ENCODE results near the gene ATXN7. TPM values are rescaled to one million over a fixed set of nuclear protein-coding genes. Genes with fewer than 3 reads are reported as not detected.

ATXN7 gene
- total and polyA plus RNA-seq, 2 of the 4 experiments (the other 2 are of a cell fraction), result 8.6 to 13.6 TPM

DNA sequence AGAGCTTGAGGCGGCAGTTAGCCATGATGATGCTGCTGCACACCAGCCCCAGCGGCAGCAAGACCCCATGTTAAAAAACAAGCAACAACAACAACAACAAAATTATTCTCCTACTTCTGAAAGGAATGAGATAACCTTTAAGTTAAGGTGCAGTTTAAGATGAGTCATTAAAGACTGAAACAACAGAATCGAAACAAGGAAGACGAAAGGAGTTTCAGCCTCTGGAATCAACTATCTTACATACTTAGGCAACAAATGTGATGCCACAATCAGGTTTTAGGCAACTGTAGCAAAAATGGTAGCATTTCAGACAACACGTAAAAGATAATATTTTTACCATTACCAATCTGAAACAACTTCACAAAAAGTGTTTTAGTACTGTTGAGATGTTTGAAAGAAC lies 36.3 kb downstream of the ATXN7 start:
- no peak for TF ChIP-seq FOS (IDR thresholded peaks at IDR 0.05; ENCODE audit: low read depth, low read length)
- no peak for TF ChIP-seq MAZ (IDR thresholded peaks at IDR 0.05; ENCODE audit: borderline replicate concordance, low read depth, low read length)
- no peak for TF ChIP-seq CTCF (conservative IDR thresholded peaks at IDR 0.05; ENCODE audit: low read depth, low read length)
- no peak for TF ChIP-seq MXI1 (IDR thresholded peaks at IDR 0.05; ENCODE audit: borderline replicate concordance, low read depth, low read length)
- no peak for TF ChIP-seq CEBPB (IDR thresholded peaks at IDR 0.05; ENCODE audit: low read depth, low read length)
- TF ChIP-seq SMC3 (IDR thresholded peaks at IDR 0.05; ENCODE audit: low read depth, low read length), result no peak
- TF ChIP-seq NFE2L2 (IDR thresholded peaks at IDR 0.05; ENCODE audit: low read depth, low read length), result no peak
- no peak for TF ChIP-seq MAFK (IDR thresholded peaks at IDR 0.05; ENCODE audit: low read depth, low read length)
- TF ChIP-seq RAD21 (IDR thresholded peaks at IDR 0.05; ENCODE audit: low read length), result no peak
- TF ChIP-seq CHD1 (IDR thresholded peaks at IDR 0.05; ENCODE audit: low read depth, low read length), result no peak
- TF ChIP-seq POLR2A (IDR thresholded peaks at IDR 0.05; ENCODE audit: low read depth, low read length), result no peak
- TF ChIP-seq, protein P1, sequence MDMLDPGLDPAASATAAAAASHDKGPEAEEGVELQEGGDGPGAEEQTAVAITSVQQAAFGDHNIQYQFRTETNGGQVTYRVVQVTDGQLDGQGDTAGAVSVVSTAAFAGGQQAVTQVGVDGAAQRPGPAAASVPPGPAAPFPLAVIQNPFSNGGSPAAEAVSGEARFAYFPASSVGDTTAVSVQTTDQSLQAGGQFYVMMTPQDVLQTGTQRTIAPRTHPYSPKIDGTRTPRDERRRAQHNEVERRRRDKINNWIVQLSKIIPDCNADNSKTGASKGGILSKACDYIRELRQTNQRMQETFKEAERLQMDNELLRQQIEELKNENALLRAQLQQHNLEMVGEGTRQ (IDR thresholded peaks at IDR 0.05; ENCODE audit: low read depth, low read length), result no peak
- no peak for TF ChIP-seq ELK1 (IDR thresholded peaks at IDR 0.05; ENCODE audit: borderline replicate concordance, low read depth, low read length)
- in situ Hi-C loops (cut with MboI; ENCODE audit: low sequenced_read_pairs), result no loop called here

More for the DNA sequence above, 36.3 kb downstream of the ATXN7 start:
- Histone ChIP-seq H3K4ac (ENCODE audit: low read depth, low read length) (no peak overlapping the region), H2AK5ac (ENCODE audit: low read depth, low read length) (no peak overlapping the region), H3K36me3 (ENCODE audit: control insufficient read depth, insufficient read depth, low read length) (peaks cover 14% of the 10 kb centered on the region), H3K18ac (ENCODE audit: low read depth, low read length) (no peak overlapping the region), H2BK20ac (ENCODE audit: low read depth, low read length) (no peak overlapping the region), H4K91ac (ENCODE audit: insufficient read depth, low read depth, low read length) (no peak overlapping the region), H2BK5ac (ENCODE audit: low read depth, low read length, poor library complexity, severe bottlenecking) (no peak overlapping the region), H4K8ac (ENCODE audit: low read depth in 2 of 2, low read length in 2 of 2) (no peak overlapping the region), H3K14ac (replicated peaks; ENCODE audit: low read depth, low read length) (no peak overlapping the region), H4K20me1 (ENCODE audit: insufficient read depth, low read length) (peaks cover 14% of the 10 kb centered on the region; the same call in 1 of the 2 replicates), H3K79me1 (ENCODE audit: low read depth in 1 of 2, low read length in 2 of 2) (peaks cover 21 to 52% of the 10 kb centered on the region in 2 experiments), H3K4me2 (ENCODE audit: low read depth, low read length) (no peak overlapping the region), H2AK9ac (replicated peaks; ENCODE audit: low read depth, low read length, poor library complexity) (no peak overlapping the region), H3K9ac (ENCODE audit: low read depth, low read length) (no peak overlapping the region), H4K5ac (ENCODE audit: low read depth, low read length) (no peak overlapping the region), H2BK120ac (ENCODE audit: low read depth, low read length) (no peak overlapping the region), H3K56ac (ENCODE audit: extremely low read depth, insufficient read depth, low read length) (no peak overlapping the region), H3K23ac (ENCODE audit: low read depth, low read length) (no peak overlapping the region), H3K4me1 (ENCODE audit: control insufficient read depth, insufficient read depth, low read length) (peaks cover 3% of the 10 kb centered on the region), H2BK15ac (ENCODE audit: low read depth, low read length) (no peak overlapping the region), H3K27ac (ENCODE audit: insufficient read depth, low read length) (no peak overlapping the region), H3K27me3 (ENCODE audit: control insufficient read depth, insufficient read depth, low read length) (no peaks in the 10 kb centered on the region), H3K4me3 (ENCODE audit: insufficient read depth, low read depth, low read length) (no peak overlapping the region), H3K9me1 (ENCODE audit: insufficient read depth, low read length) (peaks cover 8% of the 10 kb centered on the region; the same call in 1 of the 2 replicates), H2AFZ (replicated peaks; ENCODE audit: low read length, poor library complexity) (no peak overlapping the region), H3K9me3 (ENCODE audit: control insufficient read depth, insufficient read depth, low read length) (no peaks in the 10 kb centered on the region)
- intact Hi-C loops (cut with micrococcal nuclease) (no loop called here), dilution Hi-C loops (cut with HindIII; ENCODE audit: low sequenced_read_pairs, unreplicated experiment) (no loop called here)
- WGBS, 2 experiments (ENCODE audit: extremely low coverage in 2 of 2, insufficient read length in 1 of 2), result no CpG with 5 or more reads among the region's 5 CpGs
- ChIA-PET POLR2A (ENCODE audit: unreplicated experiment) (no interaction called here), CTCF (no interaction called here)
- no peak for ATAC-seq (ENCODE audit: low read depth)
- no peak for DNase-seq
- BruUV-seq (replicated peaks), result no TSS peak
